WTC11 (cell line): ENCODE results near the gene PAWR. TPM values are rescaled to one million over a fixed set of nuclear protein-coding genes. Genes with fewer than 3 reads are reported as not detected.
A peak's percentile ranks its signal among the peaks of the same experiment; 100 is the strongest.

ENCODE experiments used
- ATAC-seq: fragments of 200-7000 bp; cut with Tn5 transposase; 2 replicates; pipeline ENCODE4 v1.10.0; 2021; ENCODE audit warnings: mild to moderate bottlenecking, moderate library complexity
- CTCF ChIA-PET: fragments of 300-600 bp; sonication (Branson Sonifier 250); formaldehyde crosslinking; loops from one replicate; lab custom pipeline; 2021; ENCODE audit warnings: antibody characterized with exemption; lab: Charles Lee
- POLR2A ChIA-PET: fragments of 350-600 bp; sonication (Branson Sonifier 250); formaldehyde crosslinking; loops from one replicate; lab custom pipeline; 2021; ENCODE audit warnings: antibody characterized with exemption; lab: Charles Lee
- DNase-seq: peaks from one replicate; pipeline ENCODE4 v3.0.0; 2021; ENCODE audit warnings: low spot score
- H3K27ac Mint-ChIP-seq: 2 replicates; pipeline ENCODE4 v1.8.0; 2021; ENCODE audit warnings: mixed read lengths
- H3K27me3 Mint-ChIP-seq: 2 replicates; pipeline ENCODE4 v1.8.0; 2021; ENCODE audit warnings: low read depth, mild to moderate bottlenecking, moderate library complexity, mixed read lengths
- H3K36me3 Mint-ChIP-seq: 2 replicates; pipeline ENCODE4 v1.8.0; 2021; ENCODE audit warnings: mixed read lengths
- H3K4me1 Mint-ChIP-seq: 2 replicates; pipeline ENCODE4 v1.8.0; 2022; ENCODE audit warnings: mixed read lengths
- H3K4me3 Mint-ChIP-seq: 2 replicates; pipeline ENCODE4 v1.8.0; 2021; ENCODE audit warnings: mild to moderate bottlenecking, moderate library complexity, mixed read lengths
- H3K9me3 Mint-ChIP-seq: 2 replicates; pipeline ENCODE4 v1.8.0; 2021; ENCODE audit warnings: mixed read lengths
- E2F4 ChIP-seq: sonication (generic); formaldehyde crosslinking; IDR thresholded peaks from 2 replicates; pipeline ENCODE4 v1.8.1; 2022; ENCODE audit warnings: low read depth, mild to moderate bottlenecking, moderate library complexity, missing genetic modification reagents, borderline replicate concordance
- ELF4 ChIP-seq: sonication (generic); formaldehyde crosslinking; IDR thresholded peaks from 2 replicates; pipeline ENCODE4 v1.8.1; 2022; ENCODE audit warnings: low read depth, mild to moderate bottlenecking, moderate library complexity, missing genetic modification reagents
- ERG ChIP-seq: fragments of 250-450 bp; sonication (Bioruptor Pico); IDR thresholded peaks from 2 replicates; pipeline ENCODE4 v1.8.0; 2021; ENCODE audit warnings: mild to moderate bottlenecking
- ESRRA ChIP-seq: sonication (generic); formaldehyde crosslinking; IDR thresholded peaks from 2 replicates; pipeline ENCODE4 v1.8.1; 2022; ENCODE audit warnings: mild to moderate bottlenecking, missing genetic modification reagents, borderline replicate concordance
- ETV6 ChIP-seq: sonication (generic); formaldehyde crosslinking; IDR thresholded peaks from 2 replicates; pipeline ENCODE4 v1.8.1; 2022; ENCODE audit warnings: mild to moderate bottlenecking, missing genetic modification reagents
- FOXK1 ChIP-seq: sonication (generic); formaldehyde crosslinking; IDR thresholded peaks from 2 replicates; pipeline ENCODE4 v1.8.0; 2022; ENCODE audit warnings: mild to moderate bottlenecking, moderate library complexity, missing genetic modification reagents
- HMGXB4 ChIP-seq: sonication (generic); formaldehyde crosslinking; IDR thresholded peaks from 2 replicates; pipeline ENCODE4 v1.8.1; 2023; ENCODE audit warnings: mild to moderate bottlenecking, moderate library complexity, missing genetic modification reagents
- PRDM15 ChIP-seq: sonication (generic); formaldehyde crosslinking; IDR thresholded peaks from 2 replicates; pipeline ENCODE4 v1.8.0; 2022; ENCODE audit warnings: missing genetic modification reagents
- RORB ChIP-seq: fragments of 250-450 bp; sonication (Bioruptor Pico); IDR thresholded peaks from 2 replicates; pipeline ENCODE4 v1.9.0; 2021; ENCODE audit warnings: mild to moderate bottlenecking
- SP1 ChIP-seq: sonication (generic); formaldehyde crosslinking; conservative IDR thresholded peaks from 2 replicates; pipeline ENCODE4 v1.8.1; 2022; ENCODE audit warnings: missing genetic modification reagents
- USF1 ChIP-seq: sonication (generic); formaldehyde crosslinking; IDR thresholded peaks from 2 replicates; pipeline ENCODE4 v1.8.0; 2022; ENCODE audit warnings: mild to moderate bottlenecking, missing genetic modification reagents
- ZNF121 ChIP-seq: sonication (generic); formaldehyde crosslinking; IDR thresholded peaks from 2 replicates; pipeline ENCODE4 v1.8.0; 2023; ENCODE audit warnings: missing genetic modification reagents
- ZNF138 ChIP-seq: sonication (generic); formaldehyde crosslinking; conservative IDR thresholded peaks from 2 replicates; pipeline ENCODE4 v1.8.1; 2022; ENCODE audit warnings: mild to moderate bottlenecking, moderate library complexity, missing genetic modification reagents
- ZNF219 ChIP-seq: sonication (generic); formaldehyde crosslinking; IDR thresholded peaks from 2 replicates; pipeline ENCODE4 v1.8.0; 2023; ENCODE audit warnings: missing genetic modification reagents, mild to moderate bottlenecking, borderline replicate concordance
- ZNF281 ChIP-seq: sonication (generic); formaldehyde crosslinking; IDR thresholded peaks from 2 replicates; pipeline ENCODE4 v1.8.0; 2023; ENCODE audit warnings: mild to moderate bottlenecking, missing genetic modification reagents
- ZNF396 ChIP-seq: fragments of 250-450 bp; sonication (Bioruptor Pico); IDR thresholded peaks from 2 replicates; pipeline ENCODE4 v1.8.0; 2021; ENCODE audit warnings: mild to moderate bottlenecking, moderate library complexity, borderline replicate concordance
- ZNF423 ChIP-seq: fragments of 250-450 bp; sonication (Bioruptor Pico); IDR thresholded peaks from 2 replicates; pipeline ENCODE4 v2.1.2; 2022; ENCODE audit warnings: mild to moderate bottlenecking, moderate library complexity
- total RNA-seq: library from RNA; stranded (reverse); gene quantifications from 3 replicates; pipeline ENCODE4 v1.2.3, GENCODE V29; 2021
- TF ChIP-seq, protein P1 (sequence below): fragments of 250-450 bp; sonication (Bioruptor Pico); IDR thresholded peaks from 2 replicates; pipeline ENCODE4 v1.9.0; 2021; ENCODE audit warnings: moderate library complexity, mild to moderate bottlenecking, inconsistent platforms, borderline replicate concordance

The PAWR gene
- total RNA-seq, 1 experiment from 2014 or later: 397 TPM

- no peak for TF ChIP-seq PRDM15 (CRISPR knock-in tag)
These were observed 2.2 kb downstream of the PAWR start (continued) for GRCh38 chr12:79688376-79689060.

DNA sequence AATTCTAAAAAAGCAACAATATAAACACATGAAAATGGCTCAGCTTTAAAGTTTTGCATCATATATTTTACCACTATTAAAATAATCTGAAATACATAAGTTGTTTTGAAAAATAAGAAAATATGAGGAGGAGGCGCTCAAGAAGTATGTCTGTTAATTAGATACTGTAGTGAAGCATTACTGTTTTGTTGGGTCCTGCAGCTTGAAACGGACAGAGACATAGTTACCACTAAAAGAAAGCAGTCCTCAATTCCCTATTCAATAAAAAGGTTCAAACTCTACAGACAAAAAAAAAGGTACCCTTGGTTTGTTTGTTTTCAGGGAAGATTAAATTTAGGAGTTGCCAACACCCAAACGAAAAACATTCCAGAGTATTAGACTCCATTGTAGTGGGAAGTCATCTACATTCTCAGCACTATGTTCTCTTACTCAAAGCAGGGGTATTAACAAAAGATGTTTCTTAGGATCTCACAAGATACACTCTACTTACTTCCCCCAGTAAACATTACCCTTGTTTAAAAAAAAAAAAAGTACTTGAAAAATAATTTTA lies 3.0 kb downstream of the PAWR start:
- peak overlapping the region; percentile 91 for H3K27ac Mint-ChIP-seq
- TF ChIP-seq ZNF396: no peak
- no peak for TF ChIP-seq HMGXB4 (CRISPR knock-in tag)
- TF ChIP-seq ELF4 (CRISPR knock-in tag): no peak
- TF ChIP-seq ETV6 (CRISPR knock-in tag): no peak
- TF ChIP-seq ZNF423 (CRISPR knock-in tag): no peak
- no peak for TF ChIP-seq RORB (CRISPR knock-in tag)
- no peak for TF ChIP-seq ZNF219 (CRISPR knock-in tag)
- no peak for TF ChIP-seq E2F4 (CRISPR knock-in tag)
- TF ChIP-seq ZNF281 (CRISPR knock-in tag): no peak
- TF ChIP-seq ERG (CRISPR knock-in tag): no peak
- no peak for TF ChIP-seq ZNF138 (CRISPR knock-in tag)
- no peak for TF ChIP-seq ZNF121 (CRISPR knock-in tag)
- no peak for TF ChIP-seq USF1 (CRISPR knock-in tag)
- no peak for TF ChIP-seq ESRRA (CRISPR knock-in tag)
- no peak for TF ChIP-seq SP1 (CRISPR knock-in tag)
- TF ChIP-seq, protein P1, sequence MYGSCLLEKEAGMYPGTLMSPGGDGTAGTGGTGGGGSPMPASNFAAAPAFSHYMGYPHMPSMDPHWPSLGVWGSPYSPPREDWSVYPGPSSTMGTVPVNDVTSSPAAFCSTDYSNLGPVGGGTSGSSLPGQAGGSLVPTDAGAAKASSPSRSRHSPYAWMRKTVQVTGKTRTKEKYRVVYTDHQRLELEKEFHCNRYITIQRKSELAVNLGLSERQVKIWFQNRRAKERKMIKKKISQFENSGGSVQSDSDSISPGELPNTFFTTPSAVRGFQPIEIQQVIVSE: no peak
- TF ChIP-seq FOXK1 (CRISPR knock-in tag): no peak
- peak overlapping the region; percentile 95 for H3K4me3 Mint-ChIP-seq
- ChIA-PET CTCF (no interaction called here), POLR2A (interaction anchor here (0.6 kb wide), 1 partner anchor 206 kb away, joined by 4 read pairs; no protein-coding TSS in a partner anchor)
- no peaks in the 10 kb centered on the region for H3K9me3 Mint-ChIP-seq
- H3K4me1 Mint-ChIP-seq: peaks cover 48% of the 10 kb centered on the region
- peaks cover 27% of the 10 kb centered on the region for H3K36me3 Mint-ChIP-seq
- no peak for ATAC-seq
- no peaks in the 10 kb centered on the region for H3K27me3 Mint-ChIP-seq
- no peak for DNase-seq
